Loucy (cell line): ENCODE data around the gene CCDC92.

Source experiments
- H2AFZ ChIP-seq: fragments of 200-600 bp; sonication (generic); 2 replicates; pipeline ENCODE4 v1.6.0; 2016; ENCODE audit warnings: antibody characterized with exemption, mild to moderate bottlenecking, low read length, moderate library complexity
- H3F3A ChIP-seq: fragments of 200-600 bp; 2 replicates; pipeline ENCODE4 v1.6.0; 2016; ENCODE audit warnings: antibody characterized with exemption, low read depth, mild to moderate bottlenecking
- H3K27me3 ChIP-seq: fragments of 200-600 bp; sonication (generic); 2 replicates; pipeline ENCODE4 v1.6.1; 2014; ENCODE audit warnings: low read length, mild to moderate bottlenecking; ENCODE audit not compliant: insufficient read depth, poor library complexity, severe bottlenecking
- H3K36me3 ChIP-seq: fragments of 200-600 bp; sonication (generic); 2 replicates; pipeline ENCODE4 v1.6.1; 2016; ENCODE audit warnings: low read length; ENCODE audit not compliant: insufficient read depth
- H3K4me1 ChIP-seq: fragments of 200-600 bp; sonication (generic); 2 replicates; pipeline ENCODE4 v1.5.1; 2014; ENCODE audit warnings: low read length, mild to moderate bottlenecking; ENCODE audit not compliant: insufficient read depth, poor library complexity, severe bottlenecking
- H3K4me2 ChIP-seq: fragments of 200-600 bp; sonication (generic); 2 replicates; pipeline ENCODE4 v1.6.0; 2014; ENCODE audit warnings: antibody characterized with exemption, low read length, low read depth, mild to moderate bottlenecking; ENCODE audit not compliant: poor library complexity, severe bottlenecking
- H3K4me3 ChIP-seq: fragments of 200-600 bp; sonication (generic); 2 replicates; pipeline ENCODE4 v1.5.1; 2014; ENCODE audit warnings: low read length, mild to moderate bottlenecking, mixed read lengths; ENCODE audit not compliant: poor library complexity, severe bottlenecking
- H3K79me2 ChIP-seq: fragments of 200-600 bp; sonication (generic); 2 replicates; pipeline ENCODE4 v1.6.1; 2014; ENCODE audit warnings: low read length; ENCODE audit not compliant: insufficient read depth
- H3K9ac ChIP-seq: fragments of 200-600 bp; sonication (generic); 2 replicates; pipeline ENCODE4 v1.6.0; 2014; ENCODE audit warnings: mild to moderate bottlenecking, low read depth, low read length, moderate library complexity; ENCODE audit not compliant: poor library complexity, severe bottlenecking
- H3K9me2 ChIP-seq: fragments of 200-600 bp; sonication (generic); replicated peaks from 2 replicates; pipeline ENCODE4 v1.6.1; 2016; ENCODE audit warnings: low read depth, low read length, mixed read lengths
- H3K9me3 ChIP-seq: fragments of 200-600 bp; sonication (generic); 2 replicates; pipeline ENCODE4 v1.6.1; 2014; ENCODE audit warnings: mild to moderate bottlenecking, antibody characterized with exemption, low read length, low read depth; ENCODE audit not compliant: insufficient read depth
- H4K20me1 ChIP-seq: fragments of 200-600 bp; sonication (generic); 2 replicates; pipeline ENCODE4 v1.6.0; 2014; ENCODE audit warnings: antibody characterized with exemption, low read length, mild to moderate bottlenecking; ENCODE audit not compliant: insufficient read depth, poor library complexity, severe bottlenecking
- EZH2phosphoT487 ChIP-seq: fragments of 200-600 bp; IDR thresholded peaks from 2 replicates; pipeline ENCODE4 v1.6.1; 2018; ENCODE audit warnings: antibody characterized with exemption, mild to moderate bottlenecking, moderate library complexity, borderline replicate concordance
- TF ChIP-seq, protein P1 (sequence below): fragments of 200-600 bp; sonication (generic); conservative IDR thresholded peaks from 2 replicates; pipeline ENCODE4 v1.5.1; 2014; ENCODE audit warnings: mild to moderate bottlenecking, antibody characterized with exemption, low read length

The CCDC92 gene

DNA sequence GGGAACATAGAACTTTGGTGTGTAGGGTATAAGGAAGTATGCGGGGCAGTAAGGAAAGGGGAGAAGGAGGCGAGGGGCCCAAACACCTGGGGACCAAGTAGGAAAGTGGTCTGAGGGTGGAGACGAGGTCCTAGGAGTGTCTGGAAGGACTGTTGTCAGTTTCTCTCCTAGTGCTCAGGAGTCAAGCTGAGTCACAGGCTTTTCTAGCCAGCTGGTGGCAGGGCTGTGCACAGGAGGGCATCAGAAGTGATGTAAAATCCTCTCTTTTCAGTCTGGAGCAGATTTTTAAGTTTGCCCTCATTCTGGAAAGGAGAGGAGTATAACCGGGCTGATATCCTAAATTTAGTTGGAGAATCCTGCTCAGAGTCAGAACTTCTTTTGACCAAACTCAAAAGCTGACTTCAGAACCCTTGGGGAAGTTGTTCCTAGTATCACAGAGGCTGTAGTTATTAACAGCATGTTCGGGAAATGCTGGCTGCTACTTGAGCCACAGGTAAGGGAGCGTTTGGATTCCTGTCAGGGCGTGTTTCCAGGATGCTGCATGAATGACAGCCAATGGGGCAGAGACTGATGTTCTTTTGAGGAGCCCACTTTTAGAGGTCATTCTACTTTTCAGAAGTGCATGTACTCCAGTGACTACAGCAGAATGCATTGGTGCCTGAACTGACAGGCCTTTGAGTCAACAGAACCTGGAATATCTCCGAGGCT lies 19.6 kb upstream of the CCDC92 start:
- no peaks in the 10 kb centered on the region for H3K9me2 ChIP-seq
- no peaks in the 10 kb centered on the region for H3F3A ChIP-seq
- H4K20me1 ChIP-seq = peaks cover 7% of the 10 kb centered on the region
- H3K9me3 ChIP-seq = no peaks in the 10 kb centered on the region
- peaks cover 15% of the 10 kb centered on the region for H3K4me1 ChIP-seq
- H2AFZ ChIP-seq = no peak overlapping the region
- H3K27me3 ChIP-seq = no peaks in the 10 kb centered on the region
- H3K4me3 ChIP-seq = no peak overlapping the region
- no peak overlapping the region for H3K9ac ChIP-seq
- H3K79me2 ChIP-seq = peaks cover 41% of the 10 kb centered on the region; the same call in 1 of the 2 replicates
- no peak overlapping the region for H3K4me2 ChIP-seq
- peaks cover 56% of the 10 kb centered on the region; the same call in 1 of the 2 replicates for H3K36me3 ChIP-seq
- TF ChIP-seq, protein P1, sequence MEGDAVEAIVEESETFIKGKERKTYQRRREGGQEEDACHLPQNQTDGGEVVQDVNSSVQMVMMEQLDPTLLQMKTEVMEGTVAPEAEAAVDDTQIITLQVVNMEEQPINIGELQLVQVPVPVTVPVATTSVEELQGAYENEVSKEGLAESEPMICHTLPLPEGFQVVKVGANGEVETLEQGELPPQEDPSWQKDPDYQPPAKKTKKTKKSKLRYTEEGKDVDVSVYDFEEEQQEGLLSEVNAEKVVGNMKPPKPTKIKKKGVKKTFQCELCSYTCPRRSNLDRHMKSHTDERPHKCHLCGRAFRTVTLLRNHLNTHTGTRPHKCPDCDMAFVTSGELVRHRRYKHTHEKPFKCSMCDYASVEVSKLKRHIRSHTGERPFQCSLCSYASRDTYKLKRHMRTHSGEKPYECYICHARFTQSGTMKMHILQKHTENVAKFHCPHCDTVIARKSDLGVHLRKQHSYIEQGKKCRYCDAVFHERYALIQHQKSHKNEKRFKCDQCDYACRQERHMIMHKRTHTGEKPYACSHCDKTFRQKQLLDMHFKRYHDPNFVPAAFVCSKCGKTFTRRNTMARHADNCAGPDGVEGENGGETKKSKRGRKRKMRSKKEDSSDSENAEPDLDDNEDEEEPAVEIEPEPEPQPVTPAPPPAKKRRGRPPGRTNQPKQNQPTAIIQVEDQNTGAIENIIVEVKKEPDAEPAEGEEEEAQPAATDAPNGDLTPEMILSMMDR = no peak
- TF ChIP-seq EZH2phosphoT487 = no peak

DNA sequence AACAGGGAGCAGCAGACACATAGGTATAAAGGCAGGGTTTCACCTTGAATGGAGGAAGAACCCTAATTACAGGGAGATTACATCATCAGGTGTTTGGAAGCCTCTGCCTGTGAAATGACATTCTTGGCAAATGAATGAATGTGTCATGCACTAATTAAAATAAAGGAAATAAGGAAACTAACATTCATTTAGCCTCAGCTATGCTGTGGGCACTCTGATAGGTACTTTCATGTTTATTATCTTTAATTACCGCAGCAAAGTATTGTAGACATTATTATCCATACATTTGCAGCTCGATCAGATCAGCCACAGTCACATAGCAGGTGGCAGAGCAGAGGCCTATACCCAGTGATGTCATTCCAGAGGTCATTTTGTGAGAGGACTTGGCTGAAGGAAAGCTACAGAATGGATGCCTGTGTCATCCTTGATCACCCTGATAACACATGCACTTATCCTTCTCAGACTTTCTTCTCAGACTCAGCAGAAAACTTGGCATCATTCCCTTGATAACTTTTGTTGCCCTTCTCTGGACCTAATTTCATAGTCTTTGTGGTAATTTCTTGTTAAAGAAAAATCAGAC lies 18.8 kb upstream of the CCDC92 start:
- Histone ChIP-seq H3F3A (no peaks in the 10 kb centered on the region), H4K20me1 (peaks cover 7% of the 10 kb centered on the region), H3K36me3 (peaks cover 53% of the 10 kb centered on the region; the same call in 1 of the 2 replicates), H3K4me1 (peaks cover 15% of the 10 kb centered on the region), H3K9ac (no peak overlapping the region), H2AFZ (no peak overlapping the region), H3K4me3 (no peak overlapping the region), H3K79me2 (peaks cover 49% of the 10 kb centered on the region; the same call in 1 of the 2 replicates), H3K9me3 (no peaks in the 10 kb centered on the region), H3K27me3 (no peaks in the 10 kb centered on the region), H3K9me2 (no peaks in the 10 kb centered on the region), H3K4me2 (no peak overlapping the region)
- TF ChIP-seq, protein P1 = no peak
- TF ChIP-seq EZH2phosphoT487 = no peak

DNA sequence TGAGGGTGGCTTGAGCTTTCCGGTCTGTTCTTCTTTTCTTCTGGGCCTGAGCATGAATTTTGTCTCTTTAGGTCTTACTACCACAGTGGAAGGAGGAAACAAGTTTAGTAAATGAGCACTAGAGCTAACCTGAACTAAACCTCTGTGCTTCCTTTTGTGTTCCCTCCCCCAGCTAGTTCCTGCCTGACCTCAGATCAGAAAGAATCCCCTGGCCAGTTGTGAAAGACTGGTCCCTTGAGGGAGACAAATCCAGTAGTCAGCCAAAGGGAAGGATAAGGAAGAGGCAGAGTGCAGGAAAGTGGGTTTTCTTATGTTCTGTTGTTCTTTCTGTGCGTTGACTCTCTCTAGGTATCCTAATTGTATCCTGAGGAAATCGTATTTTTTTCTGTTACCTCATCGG lies 17.9 kb upstream of the CCDC92 start:
- no peak overlapping the region for H2AFZ ChIP-seq
- H3K4me3 ChIP-seq = no peak overlapping the region
- peaks cover 53% of the 10 kb centered on the region; the same call in 1 of the 2 replicates for H3K36me3 ChIP-seq
- no peak overlapping the region for H3K4me2 ChIP-seq
- H4K20me1 ChIP-seq = peaks cover 7% of the 10 kb centered on the region
- no peaks in the 10 kb centered on the region for H3F3A ChIP-seq
- TF ChIP-seq EZH2phosphoT487 = no peak
- TF ChIP-seq, protein P1 = no peak
- H3K79me2 ChIP-seq = peaks cover 50% of the 10 kb centered on the region; the same call in 1 of the 2 replicates
- no peaks in the 10 kb centered on the region for H3K9me2 ChIP-seq
- no peaks in the 10 kb centered on the region for H3K27me3 ChIP-seq
- H3K4me1 ChIP-seq = peaks cover 11% of the 10 kb centered on the region
- no peaks in the 10 kb centered on the region for H3K9me3 ChIP-seq
- H3K9ac ChIP-seq = no peak overlapping the region
